Suprapubic skin (tissue), 4 donors: ENCODE measurements around the gene CACNA1I. TPM values are rescaled to one million over a fixed set of nuclear protein-coding genes. Genes with fewer than 3 reads are reported as not detected.

ENCODE experiments used
- DNase-seq, 2 donors: peaks; one replicate each; pipeline ENCODE4 v3.0.0-alpha.2; 2019; ENCODE audit warnings: low spot score in 2 of 2
- H3K27ac ChIP-seq: fragments of 200-600 bp; sonication (generic); one replicate; pipeline ENCODE4 v1.5.1; 2019
- H3K27me3 ChIP-seq: fragments of 200-600 bp; sonication (generic); one replicate; pipeline ENCODE4 v1.5.1; 2019
- H3K36me3 ChIP-seq: fragments of 200-600 bp; sonication (generic); one replicate; pipeline ENCODE4 v1.5.1; 2019
- H3K4me1 ChIP-seq: fragments of 200-600 bp; sonication (generic); one replicate; pipeline ENCODE4 v1.5.1; 2019
- H3K4me3 ChIP-seq: fragments of 200-600 bp; sonication (generic); one replicate; pipeline ENCODE4 v1.5.1; 2019; ENCODE audit warnings: mild to moderate bottlenecking
- H3K9me3 ChIP-seq: fragments of 200-600 bp; sonication (generic); one replicate; pipeline ENCODE4 v1.5.1; 2019
- EP300 ChIP-seq: sonication (generic); formaldehyde crosslinking; IDR thresholded peaks from one replicate; pipeline ENCODE4 v1.6.1; 2017; ENCODE audit warnings: antibody characterized with exemption
- POLR2A ChIP-seq, 2 donors: fragments of 450-650 bp; IDR thresholded peaks; one replicate each; pipeline ENCODE4 v1.6.1; 2017; ENCODE audit warnings: antibody characterized with exemption in 2 of 2, mild to moderate bottlenecking in 2 of 2, moderate library complexity in 2 of 2
- POLR2AphosphoS5 ChIP-seq, 3 donors: sonication (generic); formaldehyde crosslinking; IDR thresholded peaks; one replicate each; pipeline ENCODE4 v1.6.1; 2017; ENCODE audit warnings: antibody characterized with exemption in 3 of 3
- WGBS: methylation state at CpG from one replicate; pipeline ENCODE4 v1.1.5; 2018; 5-methylcytosine and 5-hydroxymethylcytosine counted together
- total RNA-seq, 4 donors: library from RNA; depleted of rRNA; stranded (reverse); fragments of >200 nt; gene quantifications; one replicate each; pipeline ENCODE4 v1.1.0, GENCODE V29; 2016
- TF ChIP-seq, protein P1 (sequence below), 2 donors: fragments of 200-600 bp in 1 of 2; fragments of 450-650 bp in 1 of 2; sonication (generic) in 1 of 2; IDR thresholded peaks; one replicate each; pipeline ENCODE4 v1.5.1; 2016 to 2019; ENCODE audit warnings: antibody characterized with exemption in 2 of 2, mild to moderate bottlenecking in 1 of 2, moderate library complexity in 1 of 2

Gene CACNA1I
- total RNA-seq, 4 donors from 2014 or later: 0.08 to 0.80 (median 0.17) TPM; not detected in 1

DNA sequence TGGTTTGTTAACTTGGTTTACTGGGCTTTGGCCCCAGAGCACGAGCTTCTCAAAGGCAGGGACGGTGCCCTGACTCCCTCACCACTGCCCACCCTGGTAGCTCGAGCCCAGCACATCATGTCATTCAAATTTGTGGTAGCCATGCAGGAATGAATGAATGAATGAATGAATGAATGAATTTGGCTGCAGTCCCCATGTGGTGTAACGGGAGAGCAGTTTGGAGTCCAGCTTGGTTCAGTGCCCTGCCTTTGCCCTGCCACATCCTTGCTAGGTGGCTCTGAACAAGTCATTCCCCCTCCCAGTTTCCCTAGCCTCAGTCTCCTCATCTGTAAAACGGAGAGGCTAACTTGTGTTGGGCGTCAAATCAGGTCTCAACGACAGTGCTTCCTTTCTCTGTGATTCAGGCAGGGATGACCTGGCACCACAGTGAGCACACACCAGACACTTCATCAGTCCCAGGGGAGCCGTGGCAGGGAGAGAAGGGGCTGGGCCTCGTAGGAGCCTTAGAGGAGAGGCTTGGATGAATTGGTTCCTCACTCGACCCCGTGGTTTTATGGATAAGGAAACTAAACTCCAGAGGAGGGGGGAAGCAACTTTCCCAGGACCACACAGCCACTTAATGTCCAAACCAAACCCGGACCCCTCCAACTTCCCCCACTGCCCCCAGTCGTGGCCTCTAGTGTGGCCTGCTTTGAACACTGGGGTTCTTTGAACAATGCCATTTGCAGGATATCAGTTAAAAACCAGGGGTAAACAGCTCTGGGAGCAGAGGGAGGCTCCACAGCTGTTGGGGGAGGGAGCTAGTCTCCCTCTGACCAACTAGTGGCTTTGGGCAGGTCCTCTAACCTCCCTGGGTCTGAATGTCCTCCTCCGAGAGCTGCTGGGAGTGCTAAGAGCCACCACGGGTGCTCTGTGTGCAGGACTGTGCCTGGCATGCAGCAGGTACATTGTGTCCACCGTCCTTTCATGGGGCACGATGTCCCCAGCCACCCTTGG, 86.2 kb downstream of the CACNA1I start:
- Histone ChIP-seq H3K27me3 (peaks cover 71% of the 10 kb centered on the region), H3K9me3 (no peaks in the 10 kb centered on the region), H3K4me1 (peaks cover 1% of the 10 kb centered on the region), H3K4me3 (no peak overlapping the region), H3K36me3 (no peaks in the 10 kb centered on the region), H3K27ac (no peak overlapping the region)
- 63% methylated on average over 12 of the region's 17 CpGs for WGBS
- no peak for TF ChIP-seq POLR2AphosphoS5 (IDR thresholded peaks at IDR 0.05)
- TF ChIP-seq POLR2A (IDR thresholded peaks at IDR 0.05): no peak
- TF ChIP-seq EP300: no peak
- TF ChIP-seq, protein P1, sequence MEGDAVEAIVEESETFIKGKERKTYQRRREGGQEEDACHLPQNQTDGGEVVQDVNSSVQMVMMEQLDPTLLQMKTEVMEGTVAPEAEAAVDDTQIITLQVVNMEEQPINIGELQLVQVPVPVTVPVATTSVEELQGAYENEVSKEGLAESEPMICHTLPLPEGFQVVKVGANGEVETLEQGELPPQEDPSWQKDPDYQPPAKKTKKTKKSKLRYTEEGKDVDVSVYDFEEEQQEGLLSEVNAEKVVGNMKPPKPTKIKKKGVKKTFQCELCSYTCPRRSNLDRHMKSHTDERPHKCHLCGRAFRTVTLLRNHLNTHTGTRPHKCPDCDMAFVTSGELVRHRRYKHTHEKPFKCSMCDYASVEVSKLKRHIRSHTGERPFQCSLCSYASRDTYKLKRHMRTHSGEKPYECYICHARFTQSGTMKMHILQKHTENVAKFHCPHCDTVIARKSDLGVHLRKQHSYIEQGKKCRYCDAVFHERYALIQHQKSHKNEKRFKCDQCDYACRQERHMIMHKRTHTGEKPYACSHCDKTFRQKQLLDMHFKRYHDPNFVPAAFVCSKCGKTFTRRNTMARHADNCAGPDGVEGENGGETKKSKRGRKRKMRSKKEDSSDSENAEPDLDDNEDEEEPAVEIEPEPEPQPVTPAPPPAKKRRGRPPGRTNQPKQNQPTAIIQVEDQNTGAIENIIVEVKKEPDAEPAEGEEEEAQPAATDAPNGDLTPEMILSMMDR (IDR thresholded peaks at IDR 0.05): no peak
- DNase-seq: no peak

- no peaks in the 10 kb centered on the region for H3K9me3 ChIP-seq
- H3K36me3 ChIP-seq: no peaks in the 10 kb centered on the region
- peaks cover 87% of the 10 kb centered on the region for H3K27me3 ChIP-seq
- DNase-seq: no peak
- H3K27ac ChIP-seq: no peak overlapping the region
- no peak overlapping the region for H3K4me3 ChIP-seq
- 31% methylated on average over 10 of the region's 10 CpGs for WGBS
- H3K4me1 ChIP-seq: peaks cover 12% of the 10 kb centered on the region
- TF ChIP-seq POLR2A (IDR thresholded peaks at IDR 0.05): no peak
- no peak for TF ChIP-seq EP300
- no peak for TF ChIP-seq POLR2AphosphoS5 (IDR thresholded peaks at IDR 0.05)
- TF ChIP-seq, protein P1 (IDR thresholded peaks at IDR 0.05): no peak
Observed at GRCh38 chr22:39658367-39658766, 87.8 kb downstream of the CACNA1I start.

GRCh38 chr22:39658806-39659463, 88.4 kb downstream of the CACNA1I start:
- TF ChIP-seq, protein P1 (IDR thresholded peaks at IDR 0.05): no peak
- TF ChIP-seq POLR2A (IDR thresholded peaks at IDR 0.05) (no peak), POLR2AphosphoS5 (IDR thresholded peaks at IDR 0.05) (no peak), EP300 (no peak)
- no peak overlapping the region for H3K4me3 ChIP-seq
- no peaks in the 10 kb centered on the region for H3K9me3 ChIP-seq
- H3K27me3 ChIP-seq: peaks cover 93% of the 10 kb centered on the region
- no peaks in the 10 kb centered on the region for H3K36me3 ChIP-seq
- peaks cover 17% of the 10 kb centered on the region for H3K4me1 ChIP-seq
- DNase-seq: no peak
- 91% methylated on average over 16 of the region's 18 CpGs for WGBS
- no peak overlapping the region for H3K27ac ChIP-seq

DNA sequence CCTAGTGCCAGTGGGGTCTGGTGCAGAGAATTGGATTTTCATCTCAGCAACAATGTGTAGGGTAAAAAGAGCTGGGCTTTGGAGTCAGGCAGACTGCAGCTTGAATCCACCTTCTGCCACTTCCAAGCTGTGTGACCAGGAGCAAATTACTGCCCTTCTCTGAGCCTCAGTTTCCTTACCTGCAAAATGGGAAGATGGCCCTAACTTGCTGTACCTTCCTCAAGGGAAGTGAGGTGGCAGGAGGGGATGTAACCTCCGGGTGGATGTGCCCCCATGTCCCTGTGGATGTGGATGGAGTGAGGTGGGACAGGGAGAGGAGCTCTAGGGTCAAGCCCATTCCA, 90.9 kb downstream of the CACNA1I start:
- no peak overlapping the region for H3K27ac ChIP-seq
- H3K4me3 ChIP-seq: no peak overlapping the region
- peaks cover 93% of the 10 kb centered on the region for H3K27me3 ChIP-seq

More for the DNA sequence above, 90.9 kb downstream of the CACNA1I start:
- H3K9me3 ChIP-seq: no peaks in the 10 kb centered on the region
- H3K4me1 ChIP-seq: peaks cover 27% of the 10 kb centered on the region
- H3K36me3 ChIP-seq: no peaks in the 10 kb centered on the region
- DNase-seq: no peak
- WGBS: 43% methylated on average over 1 of the region's 1 CpG
- TF ChIP-seq, protein P1 (IDR thresholded peaks at IDR 0.05): no peak
- TF ChIP-seq EP300: no peak
- TF ChIP-seq POLR2A (IDR thresholded peaks at IDR 0.05): no peak
- TF ChIP-seq POLR2AphosphoS5 (IDR thresholded peaks at IDR 0.05): no peak
